PC-3 (cell line): ENCODE results near the gene SLC17A5. TPM values are rescaled to one million over a fixed set of nuclear protein-coding genes. Genes with fewer than 3 reads are reported as not detected.
"Not testable (repeated sequence)": the region's sequence is repeated elsewhere in the genome, so short reads cannot be mapped to it uniquely, and the experiment has no call there.

Source experiments
- ATAC-seq: fragments of 200-7000 bp; cut with Tn5 transposase; 2 replicates; pipeline ENCODE4 v1.9.1; 2020; ENCODE audit warnings: mild to moderate bottlenecking, moderate library complexity
- BruUV-seq: library from RNA; stranded (reverse); fragments of 400-500 nt; replicated peaks from 2 replicates; lab custom pipeline; 2021; lab: Mats Ljungman, UMichigan
- CTCF ChIA-PET: fragments of 300-600 bp; sonication (Branson Sonifier 250); formaldehyde crosslinking; loops from one replicate; lab custom pipeline; 2022; ENCODE audit warnings: antibody characterized with exemption; lab: Charles Lee
- POLR2A ChIA-PET: fragments of 300-600 bp; sonication (Branson Sonifier 250); formaldehyde crosslinking; loops from one replicate; lab custom pipeline; 2022; ENCODE audit warnings: antibody characterized with exemption; ENCODE audit not compliant: unreplicated experiment; lab: Charles Lee
- DNase-seq: peaks from one replicate; pipeline ENCODE4 v3.0.0-alpha.2; 2015
- H2AFZ ChIP-seq: fragments of 300-600 bp; sonication (generic); 2 replicates; pipeline ENCODE4 v1.6.0; 2016; ENCODE audit warnings: antibody characterized with exemption, low read length
- H3F3A ChIP-seq: fragments of 300-600 bp; sonication (generic); one replicate; pipeline ENCODE4 v1.6.0; 2017; ENCODE audit warnings: antibody characterized with exemption, low read length, control low read depth, mild to moderate bottlenecking; ENCODE audit not compliant: unreplicated experiment
- H3K27ac ChIP-seq: fragments of 300-600 bp; sonication (generic); 2 replicates; pipeline ENCODE4 v1.5.1; 2016; ENCODE audit warnings: mild to moderate bottlenecking, low read length
- H3K27me3 ChIP-seq: fragments of 300-600 bp; sonication (generic); 2 replicates; pipeline ENCODE4 v1.6.1; 2016; ENCODE audit warnings: low read length, mixed read lengths
- H3K36me3 ChIP-seq: fragments of 300-600 bp; sonication (generic); 2 replicates; pipeline ENCODE4 v1.6.1; 2016; ENCODE audit warnings: low read depth, mixed run types, low read length, mixed read lengths
- H3K4me1 ChIP-seq: fragments of 300-600 bp; sonication (generic); 2 replicates; pipeline ENCODE4 v1.5.1; 2016; ENCODE audit warnings: low read length; ENCODE audit not compliant: insufficient read depth
- H3K4me2 ChIP-seq: fragments of 300-600 bp; sonication (generic); 2 replicates; pipeline ENCODE4 v1.6.0; 2016; ENCODE audit warnings: low read length
- H3K4me3 ChIP-seq: fragments of 300-600 bp; sonication (generic); 2 replicates; pipeline ENCODE4 v1.5.1; 2016; ENCODE audit warnings: mild to moderate bottlenecking, low read length, mixed read lengths
- H3K79me2 ChIP-seq: fragments of 300-600 bp; sonication (generic); 2 replicates; pipeline ENCODE4 v1.6.1; 2017; ENCODE audit warnings: low read length, mixed read lengths
- H3K9ac ChIP-seq: fragments of 300-600 bp; sonication (generic); 2 replicates; pipeline ENCODE4 v1.6.0; 2016; ENCODE audit warnings: mild to moderate bottlenecking, low read length
- H3K9me2 ChIP-seq: fragments of 300-600 bp; sonication (generic); replicated peaks from 2 replicates; pipeline ENCODE4 v1.6.1; 2016; ENCODE audit warnings: mixed run types, low read length, mixed read lengths
- H3K9me3 ChIP-seq: fragments of 300-600 bp; sonication (generic); 2 replicates; pipeline ENCODE4 v1.6.1; 2016; ENCODE audit warnings: low read length, mixed read lengths
- H4K20me1 ChIP-seq: fragments of 300-600 bp; sonication (generic); 2 replicates; pipeline ENCODE4 v1.6.1; 2016; ENCODE audit warnings: low read length, mixed read lengths
- CTCF ChIP-seq: fragments of 300-600 bp; sonication (generic); conservative IDR thresholded peaks from 2 replicates; pipeline ENCODE4 v1.5.1; 2017; ENCODE audit warnings: antibody characterized with exemption, low read depth, mild to moderate bottlenecking, low read length
- EZH2 ChIP-seq: fragments of 300-600 bp; sonication (generic); IDR thresholded peaks from one replicate; pipeline ENCODE4 v1.6.1; 2017; ENCODE audit warnings: antibody characterized with exemption, mild to moderate bottlenecking, low read length; ENCODE audit not compliant: unreplicated experiment
- EZH2phosphoT487 ChIP-seq: fragments of 300-600 bp; sonication (generic); IDR thresholded peaks from 2 replicates; pipeline ENCODE4 v1.6.1; 2018; ENCODE audit warnings: mild to moderate bottlenecking, antibody characterized with exemption, low read length, borderline replicate concordance
- intact Hi-C: fragments of 100-400 bp; cut with micrococcal nuclease; formaldehyde crosslinking; loops from 2 replicates; pipeline ENCODE4 v1.9.0; 2023
- total RNA-seq: library from RNA; depleted of rRNA; stranded (reverse); fragments of >200 nt; gene quantifications from 2 replicates; pipeline ENCODE4 v1.2.3, GENCODE V29; 2014

Gene SLC17A5
- total RNA-seq, 1 experiment from 2014 or later, result 5.2 TPM

GRCh38 chr6:73691512-73691911, 37.7 kb upstream of the SLC17A5 start:
- Histone ChIP-seq H3K9me2 (no peaks in the 10 kb centered on the region), H3K9me3 (no peaks in the 10 kb centered on the region), H3K4me2 (no peak overlapping the region), H3K4me1 (peaks cover 18% of the 10 kb centered on the region), H3K79me2 (peaks cover 2% of the 10 kb centered on the region), H3K27me3 (no peaks in the 10 kb centered on the region), H3F3A (peaks cover 5% of the 10 kb centered on the region), H3K36me3 (no peaks in the 10 kb centered on the region), H2AFZ (no peak overlapping the region), H4K20me1 (no peaks in the 10 kb centered on the region), H3K9ac (no peak overlapping the region), H3K4me3 (no peak overlapping the region), H3K27ac (no peak overlapping the region)
- intact Hi-C loops, result no loop called here
- ChIA-PET CTCF (no interaction called here), POLR2A (no interaction called here)
- no peak for ATAC-seq
- no peak for TF ChIP-seq EZH2
- TF ChIP-seq CTCF, result no peak
- TF ChIP-seq EZH2phosphoT487, result no peak
- peak; percentile 40 for DNase-seq
- no TSS peak for BruUV-seq

GRCh38 chr6:73690056-73690455, 36.3 kb upstream of the SLC17A5 start:
- peaks cover 13% of the 10 kb centered on the region for H3K4me1 ChIP-seq
- H3K4me2 ChIP-seq, result no peak overlapping the region
- intact Hi-C loops, result no loop called here
- POLR2A ChIA-PET, result no interaction called here
- ATAC-seq, result no peak
- BruUV-seq, result no TSS peak
- no peak for DNase-seq
- no peaks in the 10 kb centered on the region for H4K20me1 ChIP-seq
- CTCF ChIA-PET, result no interaction called here
- H3K27ac ChIP-seq, result no peak overlapping the region
- no peaks in the 10 kb centered on the region for H3K79me2 ChIP-seq
- peaks cover under 1% of the 10 kb centered on the region for H3F3A ChIP-seq
- TF ChIP-seq EZH2phosphoT487 (no peak), EZH2 (no peak), CTCF (no peak)
- H3K36me3 ChIP-seq, result no peaks in the 10 kb centered on the region
- H3K9me3 ChIP-seq, result no peaks in the 10 kb centered on the region
- no peaks in the 10 kb centered on the region for H3K27me3 ChIP-seq
- H3K4me3 ChIP-seq, result no peak overlapping the region
- H3K9ac ChIP-seq, result no peak overlapping the region
- no peaks in the 10 kb centered on the region for H3K9me2 ChIP-seq
- no peak overlapping the region for H2AFZ ChIP-seq

- H3K9ac ChIP-seq, result no peak overlapping the region
- H3K4me3 ChIP-seq, result no peak overlapping the region
- H3K36me3 ChIP-seq, result no peaks in the 10 kb centered on the region
- BruUV-seq, result no TSS peak
- no peaks in the 10 kb centered on the region for H4K20me1 ChIP-seq
- ATAC-seq (no peak), DNase-seq (no peak)
- ChIA-PET CTCF (interaction anchor here (0.6 kb wide), 1 partner anchor 51 kb away, joined by 3 read pairs; no protein-coding TSS in a partner anchor), POLR2A (no interaction called here)
- H3K79me2 ChIP-seq, result no peaks in the 10 kb centered on the region
- H3K27ac ChIP-seq, result no peak overlapping the region
- H3K27me3 ChIP-seq, result no peaks in the 10 kb centered on the region
- no peaks in the 10 kb centered on the region for H3F3A ChIP-seq
- H2AFZ ChIP-seq, result no peak overlapping the region
- intact Hi-C loops, result no loop called here
- TF ChIP-seq CTCF (no peak), EZH2phosphoT487 (no peak), EZH2 (no peak)
- no peaks in the 10 kb centered on the region for H3K9me3 ChIP-seq
- H3K9me2 ChIP-seq, result no peaks in the 10 kb centered on the region
- no peak overlapping the region for H3K4me2 ChIP-seq
- 0 out of 2 replicates have a peak, but pooled peaks cover 4% of the 10 kb centered on the region for H3K4me1 ChIP-seq
Measured at GRCh38 chr6:73688351-73688750, 34.6 kb upstream of the SLC17A5 start.

- CTCF ChIA-PET, H3K9ac ChIP-seq, H3K27me3 ChIP-seq, H3K9me2 ChIP-seq, BruUV-seq, H3K9me3 ChIP-seq, H3K4me3 ChIP-seq, H3K4me2 ChIP-seq, DNase-seq, H3K27ac ChIP-seq, ATAC-seq, H3F3A ChIP-seq, POLR2A ChIA-PET, H3K36me3 ChIP-seq, H3K79me2 ChIP-seq, intact Hi-C loops, H2AFZ ChIP-seq, H4K20me1 ChIP-seq: not testable (repeated sequence)
- H3K4me1 ChIP-seq, result peaks cover 18% of the 10 kb centered on the region
Measured at GRCh38 chr6:73683574-73683973, 29.8 kb upstream of the SLC17A5 start.
